Spleen (tissue), 7 donors: Measurements from ENCODE around the gene IKZF3.

Source experiments
- CTCF ChIP-seq, 11 experiments: fragments of 200-600 bp in 7 of 11; fragments of 450-650 bp in 4 of 11; sonication (generic) in 4 of 11; IDR thresholded peaks in 8 of 11; conservative IDR thresholded peaks in 3 of 11; 1 replicate in 7 of 11; 2 replicates in 4 of 11; pipeline versions ENCODE4 v1.4.0 to v1.8.0; 2016 to 2021; ENCODE audit warnings: antibody characterized with exemption in 11 of 11, inconsistent platforms in 4 of 11, mild to moderate bottlenecking in 1 of 11
- POLR2A ChIP-seq, 3 donors: fragments of 450-650 bp; IDR thresholded peaks; one replicate each; pipeline ENCODE4 v1.5.1; 2017; ENCODE audit warnings: antibody characterized with exemption in 3 of 3, mild to moderate bottlenecking in 1 of 3
- POLR2AphosphoS5 ChIP-seq, 3 donors: sonication (generic); formaldehyde crosslinking; IDR thresholded peaks; one replicate each; pipeline ENCODE4 v1.5.1; 2017; ENCODE audit warnings: antibody characterized with exemption in 3 of 3
- donor health status: DM: no; HTN: no; CAD: no; lungs with moderate emphysema.
- donor health status: DM: no; HTN: no; CAD: no.
- donor health status: DM: no; HTN: no; CAD: no.

- TF ChIP-seq CTCF (IDR thresholded peaks at IDR 0.05 in 8 of 11, conservative IDR thresholded peaks at IDR 0.05 in 3 of 11) (no peak), POLR2AphosphoS5 (IDR thresholded peaks at IDR 0.05) (no peak), POLR2A (IDR thresholded peaks at IDR 0.05) (no peak)
Measured at GRCh38 chr17:39738568-39738901, 125.6 kb downstream of the IKZF3 start.
